ENCODE data around the gene OPTN. TPM values are rescaled to one million over a fixed set of nuclear protein-coding genes. Genes with fewer than 3 reads are reported as not detected.

Gene OPTN
- total and polyA plus RNA-seq, 8 donors, result 13.9 to 47.9 (median 24.4) TPM

DNA sequence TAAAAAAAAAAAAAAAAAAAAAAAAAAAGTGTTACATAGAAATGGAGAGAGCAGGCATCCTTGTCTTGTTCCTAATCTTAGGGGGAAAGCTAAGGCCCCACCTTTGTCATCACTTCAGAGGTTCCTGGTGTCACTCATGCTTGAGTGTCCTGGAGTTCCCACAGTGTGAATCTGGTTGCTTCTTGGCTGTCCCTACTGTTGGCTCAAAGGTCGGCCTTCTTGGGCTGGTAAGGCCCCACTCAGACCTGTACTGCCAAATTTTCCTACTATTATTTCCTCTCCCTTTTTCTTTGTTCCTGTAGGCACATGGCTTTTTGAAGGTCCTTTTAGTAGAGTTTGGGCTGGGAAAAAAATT, 21.5 kb downstream of the OPTN start:
- Histone ChIP-seq H3K4me3 (no peak overlapping the region), H3K4me1 (peaks cover 0 to under 1% (median 0%) of the 10 kb centered on the region in 3 donors), H3K27me3 (no peaks in the 10 kb centered on the region), H3K36me3 (peaks cover 0 to 49% (median 20%) of the 10 kb centered on the region in 3 donors), H3K9me3 (no peaks in the 10 kb centered on the region), H3K27ac (no peak overlapping the region)
- FAIRE-seq, result no peak
- WGBS, 2 donors, result 81 to 91% methylated on average over 1 of the region's 1 CpG
- TF ChIP-seq, protein P1, sequence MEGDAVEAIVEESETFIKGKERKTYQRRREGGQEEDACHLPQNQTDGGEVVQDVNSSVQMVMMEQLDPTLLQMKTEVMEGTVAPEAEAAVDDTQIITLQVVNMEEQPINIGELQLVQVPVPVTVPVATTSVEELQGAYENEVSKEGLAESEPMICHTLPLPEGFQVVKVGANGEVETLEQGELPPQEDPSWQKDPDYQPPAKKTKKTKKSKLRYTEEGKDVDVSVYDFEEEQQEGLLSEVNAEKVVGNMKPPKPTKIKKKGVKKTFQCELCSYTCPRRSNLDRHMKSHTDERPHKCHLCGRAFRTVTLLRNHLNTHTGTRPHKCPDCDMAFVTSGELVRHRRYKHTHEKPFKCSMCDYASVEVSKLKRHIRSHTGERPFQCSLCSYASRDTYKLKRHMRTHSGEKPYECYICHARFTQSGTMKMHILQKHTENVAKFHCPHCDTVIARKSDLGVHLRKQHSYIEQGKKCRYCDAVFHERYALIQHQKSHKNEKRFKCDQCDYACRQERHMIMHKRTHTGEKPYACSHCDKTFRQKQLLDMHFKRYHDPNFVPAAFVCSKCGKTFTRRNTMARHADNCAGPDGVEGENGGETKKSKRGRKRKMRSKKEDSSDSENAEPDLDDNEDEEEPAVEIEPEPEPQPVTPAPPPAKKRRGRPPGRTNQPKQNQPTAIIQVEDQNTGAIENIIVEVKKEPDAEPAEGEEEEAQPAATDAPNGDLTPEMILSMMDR (IDR thresholded peaks at IDR 0.05), result no peak
- intact Hi-C loops (cut with DNase I), result no loop called here
- peak in 1 of 4 donors; percentile 9 for ATAC-seq
- DNase-seq, result no peak

DNA sequence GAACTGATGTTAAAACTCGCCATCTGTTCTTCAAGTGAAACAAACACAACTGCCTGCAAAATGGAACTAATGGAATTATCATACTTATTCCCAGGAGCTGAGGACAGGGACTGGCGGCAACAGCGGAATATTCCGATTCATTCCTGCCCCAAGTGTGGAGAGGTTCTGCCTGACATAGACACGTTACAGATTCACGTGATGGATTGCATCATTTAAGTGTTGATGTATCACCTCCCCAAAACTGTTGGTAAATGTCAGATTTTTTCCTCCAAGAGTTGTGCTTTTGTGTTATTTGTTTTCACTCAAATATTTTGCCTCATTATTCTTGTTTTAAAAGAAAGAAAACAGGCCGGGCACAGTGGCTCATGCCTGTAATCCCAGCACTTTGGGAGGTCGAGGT, 36.7 kb downstream of the OPTN start:
- FAIRE-seq (no peak), ATAC-seq (no peak), DNase-seq (no peak)
- Histone ChIP-seq H3K9me3 (no peaks in the 10 kb centered on the region), H3K36me3 (peaks cover 0 to 72% (median 14%) of the 10 kb centered on the region in 3 donors), H3K4me1 (no peaks in the 10 kb centered on the region), H3K27me3 (no peaks in the 10 kb centered on the region), H3K4me3 (no peak overlapping the region), H3K27ac (no peak overlapping the region)
- TF ChIP-seq, protein P1 (IDR thresholded peaks at IDR 0.05), result no peak
- WGBS, 2 donors, result 92 to 94% methylated on average over 8 of the region's 8 CpGs
- intact Hi-C loops (cut with DNase I), result no loop called here

DNA sequence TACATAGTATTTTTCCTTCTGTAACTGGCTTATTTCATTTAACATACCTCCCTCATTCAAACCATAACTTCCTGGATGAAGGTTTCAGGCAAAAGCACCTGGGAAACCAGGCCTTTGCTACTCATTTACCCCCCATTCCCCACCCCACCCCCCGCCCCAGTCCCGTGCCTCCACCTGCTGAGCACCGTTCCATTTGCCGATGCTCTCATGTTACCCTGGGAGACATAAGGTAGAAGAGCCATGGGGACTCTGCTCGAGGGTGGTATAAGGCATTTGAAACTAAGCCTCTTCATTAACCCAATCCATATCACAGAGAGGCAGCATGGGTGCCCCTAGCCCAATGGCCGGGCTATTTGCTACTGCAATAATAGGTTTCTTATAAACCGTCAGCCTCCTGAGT, 39.2 kb downstream of the OPTN start:
- ATAC-seq (no peak), FAIRE-seq (no peak), DNase-seq (no peak)
- TF ChIP-seq, protein P1 (IDR thresholded peaks at IDR 0.05), result no peak
- Histone ChIP-seq H3K9me3 (no peaks in the 10 kb centered on the region), H3K4me1 (no peaks in the 10 kb centered on the region), H3K36me3 (peaks cover 0 to 48% (median 11%) of the 10 kb centered on the region in 3 donors), H3K27ac (no peak overlapping the region), H3K27me3 (no peaks in the 10 kb centered on the region), H3K4me3 (no peak overlapping the region)
- 81 to 85% methylated on average over 7 of the region's 7 CpGs for WGBS, 2 donors
- intact Hi-C loops (cut with DNase I), result no loop called here

DNA sequence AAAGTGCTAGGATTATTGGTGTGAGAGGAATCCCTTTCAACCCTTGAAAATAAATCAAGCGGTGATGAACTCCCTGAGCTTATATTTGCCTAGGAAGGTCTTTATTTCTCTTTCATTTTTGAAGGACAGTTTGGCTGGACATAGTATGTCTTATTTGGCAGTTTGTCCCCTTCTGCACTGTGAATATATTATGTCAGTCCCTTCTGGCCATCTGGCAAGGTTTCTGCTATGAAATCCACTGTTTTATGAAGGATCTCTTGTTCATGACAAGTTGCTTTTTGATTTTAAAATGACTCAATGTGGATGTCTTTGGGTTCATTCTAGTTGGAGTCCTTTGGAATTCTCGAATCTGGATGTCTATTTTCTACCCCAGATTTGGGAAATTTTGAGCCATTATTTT, 39.7 kb downstream of the OPTN start:
- no peak overlapping the region for H3K27ac ChIP-seq
- intact Hi-C loops (cut with DNase I), result no loop called here
- no peak overlapping the region for H3K4me3 ChIP-seq
- H3K9me3 ChIP-seq, result no peaks in the 10 kb centered on the region
- no peak for FAIRE-seq
- peaks cover 0 to 42% (median 11%) of the 10 kb centered on the region in 3 donors for H3K36me3 ChIP-seq
- no peaks in the 10 kb centered on the region for H3K4me1 ChIP-seq
- H3K27me3 ChIP-seq, result no peaks in the 10 kb centered on the region
- TF ChIP-seq, protein P1 (IDR thresholded peaks at IDR 0.05), result no peak
- ATAC-seq, result no peak
- WGBS, 2 donors, result 93 to 94% methylated on average over 2 of the region's 2 CpGs
- DNase-seq, result no peak

DNA sequence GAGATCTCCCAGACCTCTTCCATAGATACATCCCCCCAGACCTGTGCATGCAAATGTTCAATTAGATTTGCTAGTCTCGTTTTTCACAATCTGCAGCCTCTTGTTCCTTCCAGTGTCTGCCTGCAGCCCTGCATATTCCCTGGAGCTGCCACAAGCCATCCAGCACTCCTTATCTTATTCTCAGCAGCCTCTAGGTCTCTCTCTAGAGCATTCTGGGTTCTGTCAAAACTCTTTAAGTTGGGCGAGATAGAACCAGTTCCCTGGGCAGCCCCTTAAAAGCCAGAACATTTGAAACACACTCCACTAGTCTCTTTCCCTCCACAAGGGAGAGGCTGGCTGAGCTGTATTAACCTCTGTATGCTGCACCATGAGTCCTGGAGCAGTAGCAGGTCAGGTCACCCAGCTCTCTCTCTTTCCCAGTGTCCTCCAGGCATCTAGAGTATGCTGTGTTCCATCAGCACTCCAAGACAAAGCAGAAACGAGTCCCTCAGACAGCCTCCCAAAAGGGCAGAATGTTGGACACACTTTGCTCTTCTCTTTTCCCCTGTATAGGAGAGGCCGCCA, 40.7 kb downstream of the OPTN start:
- H3K36me3 ChIP-seq, result peaks cover 0 to 32% (median 4%) of the 10 kb centered on the region in 3 donors
- WGBS, 2 donors, result 80 to 88% methylated on average over 4 of the region's 4 CpGs
- ATAC-seq, result no peak
- DNase-seq, result no peak
- intact Hi-C loops (cut with DNase I), result no loop called here
- H3K4me3 ChIP-seq, result no peak overlapping the region
- H3K4me1 ChIP-seq, result no peaks in the 10 kb centered on the region
- no peak overlapping the region for H3K27ac ChIP-seq
- TF ChIP-seq, protein P1 (IDR thresholded peaks at IDR 0.05), result no peak
- no peak for FAIRE-seq
- H3K27me3 ChIP-seq, result no peaks in the 10 kb centered on the region
- no peaks in the 10 kb centered on the region for H3K9me3 ChIP-seq

Measured in pancreas (tissue), 10 donors.